Osteoblast (primary cell): ENCODE results near the gene IPO9. TPM values are rescaled to one million over a fixed set of nuclear protein-coding genes. Genes with fewer than 3 reads are reported as not detected.

Experiments used
- DNase-seq: peaks from one replicate; pipeline ENCODE4 v3.0.0; 2011; ENCODE audit warnings: low spot score, mixed read lengths; ENCODE audit not compliant: insufficient read length; ENCODE audit errors: missing footprints
- H2AFZ ChIP-seq: 2 replicates; pipeline ENCODE4 v1.6.0; 2011; ENCODE audit warnings: mild to moderate bottlenecking, low read length
- H3K27ac ChIP-seq: 2 replicates; pipeline ENCODE4 v1.5.1; 2011; ENCODE audit warnings: mild to moderate bottlenecking, low read depth, low read length, moderate library complexity
- H3K27me3 ChIP-seq: 2 replicates; pipeline ENCODE4 v1.6.0; 2012; ENCODE audit warnings: mild to moderate bottlenecking, control low read depth, inconsistent platforms, low read length, moderate library complexity; ENCODE audit not compliant: insufficient read depth
- H3K36me3 ChIP-seq: 2 replicates; pipeline ENCODE4 v1.5.1; 2011; ENCODE audit warnings: mild to moderate bottlenecking, low read length, control low read depth, moderate library complexity; ENCODE audit not compliant: insufficient read depth
- H3K4me1 ChIP-seq: 2 replicates; pipeline ENCODE4 v1.5.1; 2011; ENCODE audit warnings: mild to moderate bottlenecking, low read length, control low read depth, moderate library complexity; ENCODE audit not compliant: insufficient read depth
- H3K4me2 ChIP-seq: 2 replicates; pipeline ENCODE4 v1.6.0; 2011; ENCODE audit warnings: mild to moderate bottlenecking, low read length; ENCODE audit not compliant: insufficient read depth
- H3K4me3 ChIP-seq: fragments of 200-600 bp; sonication (generic); 3 replicates; pipeline ENCODE4 v1.5.1; 2012; ENCODE audit warnings: mild to moderate bottlenecking, low read length, inconsistent platforms; ENCODE audit not compliant: insufficient read depth
- H3K79me2 ChIP-seq: 2 replicates; pipeline ENCODE4 v1.6.0; 2012; ENCODE audit warnings: mild to moderate bottlenecking, low read length, control low read depth, inconsistent platforms; ENCODE audit not compliant: insufficient read depth
- H3K9me3 ChIP-seq: 2 replicates; pipeline ENCODE4 v1.5.1; 2011; ENCODE audit warnings: low read depth, low read length, control low read depth
- H4K20me1 ChIP-seq: 2 replicates; pipeline ENCODE4 v1.6.0; 2012; ENCODE audit warnings: mild to moderate bottlenecking, low read length, control low read depth; ENCODE audit not compliant: insufficient read depth
- small RNA-seq: library from RNA; depleted of rRNA; stranded (forward); fragments of <200 nt; gene quantifications from one replicate; pipeline ENCODE3, GENCODE V24; 2012
- total RNA-seq: library from RNA; depleted of rRNA; stranded (reverse); fragments of >200 nt; gene quantifications from 2 replicates; pipeline ENCODE4 v1.2.3, GENCODE V29; 2012
- TF ChIP-seq, protein P1 (sequence below): IDR thresholded peaks from 2 replicates; pipeline ENCODE4 v1.5.1; 2011; ENCODE audit warnings: mild to moderate bottlenecking, low read depth, low read length, moderate library complexity; ENCODE audit errors: extremely low read depth

The IPO9 gene
- total RNA-seq, 1 donor: 26.1 TPM

DNA sequence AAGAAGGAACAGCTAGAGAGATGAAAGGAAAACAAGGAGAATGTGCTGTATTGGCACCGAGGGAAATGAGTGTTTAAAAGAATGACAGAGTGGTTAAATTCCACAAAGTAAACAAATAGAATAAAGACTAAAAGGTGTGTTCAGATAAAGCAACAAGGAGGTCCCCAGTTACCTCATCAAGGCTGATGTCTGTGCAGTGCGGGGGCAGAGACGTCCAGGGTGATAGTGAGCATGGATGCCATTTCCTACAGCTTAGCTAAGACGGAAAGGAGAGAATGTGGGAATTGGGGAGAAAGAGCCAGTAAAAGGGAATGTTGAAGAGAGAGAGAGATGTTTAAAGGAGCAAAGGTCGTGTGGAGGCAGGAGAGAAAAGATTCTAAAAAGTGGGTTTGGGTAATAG lies 101.8 kb downstream of the IPO9 start:
- TF ChIP-seq, protein P1, sequence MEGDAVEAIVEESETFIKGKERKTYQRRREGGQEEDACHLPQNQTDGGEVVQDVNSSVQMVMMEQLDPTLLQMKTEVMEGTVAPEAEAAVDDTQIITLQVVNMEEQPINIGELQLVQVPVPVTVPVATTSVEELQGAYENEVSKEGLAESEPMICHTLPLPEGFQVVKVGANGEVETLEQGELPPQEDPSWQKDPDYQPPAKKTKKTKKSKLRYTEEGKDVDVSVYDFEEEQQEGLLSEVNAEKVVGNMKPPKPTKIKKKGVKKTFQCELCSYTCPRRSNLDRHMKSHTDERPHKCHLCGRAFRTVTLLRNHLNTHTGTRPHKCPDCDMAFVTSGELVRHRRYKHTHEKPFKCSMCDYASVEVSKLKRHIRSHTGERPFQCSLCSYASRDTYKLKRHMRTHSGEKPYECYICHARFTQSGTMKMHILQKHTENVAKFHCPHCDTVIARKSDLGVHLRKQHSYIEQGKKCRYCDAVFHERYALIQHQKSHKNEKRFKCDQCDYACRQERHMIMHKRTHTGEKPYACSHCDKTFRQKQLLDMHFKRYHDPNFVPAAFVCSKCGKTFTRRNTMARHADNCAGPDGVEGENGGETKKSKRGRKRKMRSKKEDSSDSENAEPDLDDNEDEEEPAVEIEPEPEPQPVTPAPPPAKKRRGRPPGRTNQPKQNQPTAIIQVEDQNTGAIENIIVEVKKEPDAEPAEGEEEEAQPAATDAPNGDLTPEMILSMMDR: no peak
- Histone ChIP-seq H2AFZ (no peak overlapping the region), H3K36me3 (peaks cover 13% of the 10 kb centered on the region), H4K20me1 (peaks cover 17% of the 10 kb centered on the region), H3K4me1 (peaks cover 9% of the 10 kb centered on the region), H3K4me2 (no peak overlapping the region), H3K79me2 (peaks cover 4% of the 10 kb centered on the region), H3K27me3 (no peaks in the 10 kb centered on the region), H3K4me3 (no peak overlapping the region), H3K27ac (no peak overlapping the region), H3K9me3 (no peaks in the 10 kb centered on the region)
- DNase-seq: no peak

Small RNA genes lying within 50 kb of the gene (small RNA-seq; reads per million reads assigned to genes)
- gene MIR1231 (not detected), gene MIR6739 (not detected)

Other genes starting within 250 kb of the IPO9 start
- 25.3 and 27.1 TPM in 2 replicates for gene SHISA4, start 59.7 kb downstream of the IPO9 start, total RNA-seq
- gene LMOD1, start 117.4 kb downstream of the IPO9 start, total RNA-seq: 17.1 and 21.7 TPM in 2 replicates
- 35.7 and 38.7 TPM in 2 replicates for gene TIMM17A, start 126.3 kb downstream of the IPO9 start, total RNA-seq
- 64.8 and 74.2 TPM in 2 replicates for gene RNPEP, start 153.5 kb downstream of the IPO9 start, total RNA-seq
- gene ELF3, start 181.4 kb downstream of the IPO9 start, total RNA-seq: under 0.01 TPM in 2 replicates